ENCODE results near the gene TCEA2. TPM values are rescaled to one million over a fixed set of nuclear protein-coding genes. Genes with fewer than 3 reads are reported as not detected.

The TCEA2 gene
- total and polyA plus RNA-seq, 2 of the 13 experiments (the other 11 are each of a cell fraction or from before 2014, with no cell fraction given), result 28.1 to 33.7 TPM

GRCh38 chr20:64062596-64063388, at the start of gene TCEA2 (continued):
- no peak for TF ChIP-seq ONECUT2 (CRISPR knock-in tag; IDR thresholded peaks at IDR 0.05)
- no peak; the same call in none of the 2 replicates for TF ChIP-seq ISL2 (CRISPR knock-in tag; IDR thresholded peaks at IDR 0.05)
- TF ChIP-seq AGO1 (IDR thresholded peaks at IDR 0.05; ENCODE audit: low read depth, low read length, poor library complexity, severe bottlenecking), result no peak
- TF ChIP-seq SSRP1 (CRISPR knock-in tag; IDR thresholded peaks at IDR 0.05), result peak; percentile 68; the same call in 1 of the 2 replicates
- TF ChIP-seq GATAD1 (CRISPR knock-in tag; IDR thresholded peaks at IDR 0.05), result peak; percentile 88
- no peak for TF ChIP-seq ZNF562 (CRISPR knock-in tag; IDR thresholded peaks at IDR 0.05; ENCODE audit: borderline replicate concordance)
- peak; percentile 90 for TF ChIP-seq ZNF781 (CRISPR knock-in tag; IDR thresholded peaks at IDR 0.05; ENCODE audit: borderline replicate concordance, not compliant biosample characterization)
- no peak for TF ChIP-seq ZNF121 (CRISPR knock-in tag; IDR thresholded peaks at IDR 0.05)
- no peak for TF ChIP-seq MAFF (IDR thresholded peaks at IDR 0.05; ENCODE audit: low read depth, low read length)
- peak; percentile 81 for TF ChIP-seq ZBTB42 (CRISPR knock-in tag; IDR thresholded peaks at IDR 0.05)
- peak; percentile 76 for TF ChIP-seq ZNF770 (CRISPR knock-in tag; IDR thresholded peaks at IDR 0.05)
- TF ChIP-seq TFAP4 (IDR thresholded peaks at IDR 0.05; ENCODE audit: borderline replicate concordance, low read depth), result peak; percentile 29; the same call in 1 of the 2 replicates
- TF ChIP-seq PTBP1 (IDR thresholded peaks at IDR 0.05; ENCODE audit: low read depth, low read length, poor library complexity, severe bottlenecking), result peak; percentile 90
- TF ChIP-seq, protein P1, sequence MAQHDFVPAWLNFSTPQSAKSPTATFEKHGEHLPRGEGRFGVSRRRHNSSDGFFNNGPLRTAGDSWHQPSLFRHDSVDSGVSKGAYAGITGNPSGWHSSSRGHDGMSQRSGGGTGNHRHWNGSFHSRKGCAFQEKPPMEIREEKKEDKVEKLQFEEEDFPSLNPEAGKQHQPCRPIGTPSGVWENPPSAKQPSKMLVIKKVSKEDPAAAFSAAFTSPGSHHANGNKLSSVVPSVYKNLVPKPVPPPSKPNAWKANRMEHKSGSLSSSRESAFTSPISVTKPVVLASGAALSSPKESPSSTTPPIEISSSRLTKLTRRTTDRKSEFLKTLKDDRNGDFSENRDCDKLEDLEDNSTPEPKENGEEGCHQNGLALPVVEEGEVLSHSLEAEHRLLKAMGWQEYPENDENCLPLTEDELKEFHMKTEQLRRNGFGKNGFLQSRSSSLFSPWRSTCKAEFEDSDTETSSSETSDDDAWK (CRISPR knock-in tag; IDR thresholded peaks at IDR 0.05), result no peak
- TF ChIP-seq ZNF530 (CRISPR knock-in tag; IDR thresholded peaks at IDR 0.05; ENCODE audit: low read depth), result no peak
- peak; percentile 92 for TF ChIP-seq PHF20 (CRISPR knock-in tag; IDR thresholded peaks at IDR 0.05)
- peak; percentile 37; the same call in 1 of the 2 replicates for TF ChIP-seq KLF13 (CRISPR knock-in tag; IDR thresholded peaks at IDR 0.05)
- peak; percentile 80; the same call in 1 of the 2 replicates for TF ChIP-seq REL (CRISPR knock-in tag; conservative IDR thresholded peaks at IDR 0.05)
- peak; percentile 96 for TF ChIP-seq KDM5B (CRISPR knock-in tag; IDR thresholded peaks at IDR 0.05; ENCODE audit: borderline replicate concordance)
- TF ChIP-seq ZNF333 (CRISPR knock-in tag; IDR thresholded peaks at IDR 0.05; ENCODE audit: borderline replicate concordance), result peak; percentile 96; the same call in 1 of the 2 replicates
- peak; percentile 96; the same call in 1 of the 2 replicates for TF ChIP-seq ZNF891 (CRISPR knock-in tag; IDR thresholded peaks at IDR 0.05)
- peak; percentile 67; the same call in 1 of the 2 replicates for TF ChIP-seq ZNF451 (CRISPR knock-in tag; IDR thresholded peaks at IDR 0.05)
- peak; percentile 100 for TF ChIP-seq ZNF572 (CRISPR knock-in tag; IDR thresholded peaks at IDR 0.05)
- TF ChIP-seq GTF2F1 (IDR thresholded peaks at IDR 0.05; ENCODE audit: low read length), result no peak
